Stimulated activated naive CD8-positive, alpha-beta T cell treated with anti-CD3 and anti-CD28 coated beads, Interleukin-15, Interleukin-2, amounts not matched to agents 100 ng/mL and 50 ng/mL, for 24 hours (primary cell): Measurements from ENCODE around the gene ATL1.

Source experiments
- H3K27ac Mint-ChIP-seq: one replicate; pipeline ENCODE4 v1.8.0; 2021; ENCODE audit warnings: mild to moderate bottlenecking, mixed read lengths
- H3K27me3 Mint-ChIP-seq: one replicate; pipeline ENCODE4 v1.8.0; 2021; ENCODE audit warnings: mixed read lengths
- H3K36me3 Mint-ChIP-seq: one replicate; pipeline ENCODE4 v1.8.0; 2021; ENCODE audit warnings: low read depth, mixed read lengths
- H3K4me1 Mint-ChIP-seq: one replicate; pipeline ENCODE4 v1.8.0; 2021; ENCODE audit warnings: low read depth, mixed read lengths
- H3K4me3 Mint-ChIP-seq: one replicate; pipeline ENCODE4 v1.8.0; 2021; ENCODE audit warnings: mild to moderate bottlenecking, mixed read lengths
- H3K9me3 Mint-ChIP-seq: one replicate; pipeline ENCODE4 v1.8.0; 2021; ENCODE audit warnings: mixed read lengths

Gene ATL1

DNA sequence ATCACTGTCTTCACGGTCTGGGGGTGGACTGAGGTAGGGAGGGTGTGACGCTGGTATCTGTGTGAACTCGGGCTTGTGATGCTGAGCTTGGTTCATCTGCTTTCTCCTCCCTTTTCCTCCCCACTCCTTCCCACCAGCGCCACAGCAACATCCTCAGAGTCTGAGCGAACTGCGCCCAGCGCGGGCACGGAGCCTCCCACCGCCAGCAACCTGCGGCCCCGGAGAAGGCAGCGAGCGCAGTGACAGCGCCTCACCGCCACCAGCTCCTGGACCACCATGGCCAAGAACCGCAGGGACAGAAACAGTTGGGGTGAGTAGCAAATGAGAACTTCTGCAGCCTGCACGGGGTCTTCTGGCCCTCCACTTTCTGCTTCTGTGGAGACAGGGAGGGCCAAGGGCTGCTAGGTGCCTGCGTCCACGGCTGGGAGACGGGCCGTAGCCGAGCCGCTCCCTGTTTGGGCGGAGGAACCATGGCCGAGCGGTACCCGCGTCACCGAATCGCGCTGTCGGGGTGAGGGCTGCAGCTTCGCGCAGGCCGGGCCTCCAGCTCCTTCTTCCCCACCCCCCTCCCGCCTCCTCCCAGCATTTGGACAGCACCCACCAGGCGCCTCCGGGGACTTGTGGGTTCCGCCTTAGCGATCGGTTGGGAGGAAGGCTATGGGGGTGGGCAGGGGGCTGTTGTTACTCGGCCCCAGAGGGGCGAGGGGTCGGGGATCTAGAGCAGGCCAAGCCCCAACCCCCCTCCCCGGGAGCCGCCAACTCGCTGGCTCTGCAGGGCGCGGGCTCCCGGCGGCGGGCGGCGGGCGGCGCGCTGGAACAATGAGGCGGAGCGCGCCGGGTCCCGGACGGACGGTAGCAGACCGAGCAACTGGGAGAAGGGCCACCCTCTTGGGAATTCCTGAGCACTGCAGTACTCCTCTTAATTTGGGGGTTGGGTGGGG is at the start of gene ATL1:
Gene ATL1, plus strand, starts transcription at position 156 of the 941 bp plus-strand sequence. Its CDS starts 121 bp downstream, at position 277.
- H3K36me3 Mint-ChIP-seq = no peaks in the 10 kb centered on the region
- H3K27ac Mint-ChIP-seq = no peak within 1 kb of the TSS
- peak within 1 kb of the TSS; percentile 80 for H3K4me3 Mint-ChIP-seq
- H3K27me3 Mint-ChIP-seq = peaks cover 56% of the 10 kb centered on the region
- H3K9me3 Mint-ChIP-seq = no peaks in the 10 kb centered on the region
- peaks cover 15% of the 10 kb centered on the region for H3K4me1 Mint-ChIP-seq

DNA sequence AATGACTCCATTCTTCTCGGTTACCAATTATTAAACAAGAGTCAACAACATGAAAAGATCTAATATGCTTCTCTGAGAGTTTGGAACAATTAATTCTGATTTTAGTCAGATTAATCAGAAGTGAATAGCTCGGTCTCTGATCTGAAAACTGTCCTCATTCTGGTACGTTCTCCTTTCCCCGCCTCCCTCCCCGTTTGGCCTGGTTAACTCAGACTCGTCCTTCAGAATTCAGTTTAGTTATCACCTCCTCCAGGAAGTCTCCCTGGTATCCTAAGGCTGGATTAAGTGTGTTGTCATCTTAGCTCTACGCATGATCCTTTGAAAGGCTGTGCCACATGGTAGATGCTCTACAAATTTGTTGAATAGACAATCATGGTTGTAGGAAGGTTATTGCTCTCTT is 49.8 kb upstream of the ATL1 start:
- Mint-ChIP-seq H3K4me3 (no peak overlapping the region), H3K27me3 (no peaks in the 10 kb centered on the region), H3K4me1 (peaks cover 14% of the 10 kb centered on the region), H3K9me3 (no peaks in the 10 kb centered on the region), H3K27ac (no peak overlapping the region), H3K36me3 (peaks cover 13% of the 10 kb centered on the region)

DNA sequence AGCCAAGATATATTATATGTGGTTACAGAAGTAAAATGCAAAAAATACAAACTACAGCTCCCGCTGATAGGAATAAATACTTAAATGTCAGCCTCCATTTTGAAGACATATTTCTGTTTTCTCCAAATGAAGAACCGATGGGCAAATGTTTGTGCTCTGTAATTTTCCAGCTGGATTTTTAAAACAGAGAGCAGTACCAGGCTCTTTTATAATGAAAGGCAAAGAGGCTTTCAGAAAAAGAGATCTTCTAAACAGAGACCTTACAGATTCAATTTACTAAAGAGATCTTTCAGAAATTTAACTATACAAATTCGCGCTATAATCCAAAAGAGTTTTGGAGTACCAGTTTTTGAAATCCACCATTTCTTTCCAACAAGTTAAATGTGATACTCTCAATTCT is 47.5 kb upstream of the ATL1 start:
- H3K36me3 Mint-ChIP-seq = peaks cover 13% of the 10 kb centered on the region
- no peak overlapping the region for H3K4me3 Mint-ChIP-seq
- no peaks in the 10 kb centered on the region for H3K27me3 Mint-ChIP-seq

DNA sequence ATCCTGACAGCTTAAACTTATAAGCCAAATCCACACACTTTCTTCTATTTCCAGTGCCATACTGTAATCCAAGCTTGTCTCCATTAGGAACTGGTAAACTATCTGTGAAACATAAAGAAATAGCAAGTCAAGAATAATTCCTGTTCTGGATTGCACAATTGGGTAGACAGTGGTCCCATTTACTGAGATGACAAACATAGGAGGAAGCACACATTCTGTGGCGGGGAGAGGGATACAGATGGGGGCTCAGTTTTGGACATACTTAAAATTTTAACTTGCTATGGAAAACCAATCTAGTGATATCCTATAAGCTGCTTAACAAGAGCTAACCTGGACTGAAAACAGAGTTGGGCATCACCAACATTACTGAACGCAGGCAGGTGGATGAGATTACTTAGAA is 43.9 kb upstream of the ATL1 start:
- Mint-ChIP-seq H3K36me3 (peaks cover 10% of the 10 kb centered on the region), H3K9me3 (no peaks in the 10 kb centered on the region), H3K4me1 (peaks cover 21% of the 10 kb centered on the region), H3K27me3 (no peaks in the 10 kb centered on the region), H3K4me3 (no peak overlapping the region), H3K27ac (no peak overlapping the region)

More for the DNA sequence above, 47.5 kb upstream of the ATL1 start:
- Mint-ChIP-seq H3K9me3 (no peaks in the 10 kb centered on the region), H3K4me1 (peaks cover 11% of the 10 kb centered on the region), H3K27ac (no peak overlapping the region)

DNA sequence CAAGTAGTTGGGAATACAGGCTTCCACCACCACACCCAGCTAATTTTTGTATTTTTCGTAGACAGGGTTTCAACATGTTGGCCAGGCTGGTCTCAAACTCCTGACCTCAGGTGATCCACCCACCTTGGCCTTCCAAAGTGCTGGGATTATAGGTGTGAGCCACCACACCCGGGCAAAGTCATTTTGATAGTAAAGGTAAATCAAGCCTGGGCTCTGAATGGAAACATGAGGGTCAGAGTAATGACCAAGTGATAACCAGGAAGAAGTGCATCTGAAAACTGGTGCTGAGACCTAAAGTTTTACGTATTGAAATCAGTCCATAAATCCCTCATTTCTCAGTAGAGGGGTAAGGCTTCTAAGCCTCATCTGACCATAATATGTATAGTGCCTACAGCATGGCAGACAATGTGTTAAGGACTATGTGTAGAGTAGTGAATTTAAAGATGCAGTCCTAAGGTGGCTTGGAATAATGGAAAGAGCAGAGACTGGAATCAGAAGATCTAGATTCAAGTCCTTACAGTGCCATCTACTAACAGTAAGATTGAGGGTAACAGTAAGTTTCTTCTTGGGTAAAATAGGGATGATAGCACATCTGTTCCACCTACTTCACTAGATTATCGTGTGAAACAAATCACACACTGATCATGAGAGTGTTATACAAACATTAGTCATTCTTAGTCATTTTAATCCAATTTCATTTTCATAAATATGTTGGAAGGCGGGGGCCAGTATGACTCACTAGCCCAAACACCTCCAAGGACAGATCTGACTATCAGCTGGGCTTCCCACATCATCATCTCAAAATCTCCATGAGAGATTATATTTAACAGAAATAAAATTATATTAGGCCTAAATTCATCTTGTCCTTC is 38.8 kb upstream of the ATL1 start:
- peak overlapping the region; percentile 88 for H3K27ac Mint-ChIP-seq
- peaks cover 26% of the 10 kb centered on the region for H3K36me3 Mint-ChIP-seq
- H3K4me3 Mint-ChIP-seq = peak overlapping the region; percentile 59
- H3K9me3 Mint-ChIP-seq = no peaks in the 10 kb centered on the region
- H3K4me1 Mint-ChIP-seq = peaks cover 63% of the 10 kb centered on the region
- H3K27me3 Mint-ChIP-seq = no peaks in the 10 kb centered on the region

DNA sequence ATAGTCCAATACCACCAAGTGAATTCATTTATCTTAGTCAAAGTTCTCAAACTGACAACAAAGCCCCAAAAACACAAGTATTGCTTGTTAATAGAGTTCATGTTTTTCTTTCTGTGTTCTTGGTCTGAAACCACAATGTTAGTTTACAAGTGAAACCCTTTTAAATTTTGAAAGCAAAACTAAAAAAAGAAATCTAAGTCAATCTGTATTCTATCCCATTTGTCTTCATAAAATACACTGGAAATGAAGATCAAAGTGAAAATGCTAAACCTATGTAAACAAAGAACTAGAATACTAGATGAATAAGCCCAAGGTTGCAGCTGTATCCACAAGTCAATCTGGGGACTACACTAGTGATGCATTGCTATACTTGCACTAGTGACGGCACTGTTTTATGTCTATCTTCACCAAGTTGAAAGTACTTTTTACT is 38.0 kb upstream of the ATL1 start:
- peaks cover 67% of the 10 kb centered on the region for H3K4me1 Mint-ChIP-seq
- no peaks in the 10 kb centered on the region for H3K9me3 Mint-ChIP-seq
- peak overlapping the region; percentile 59 for H3K4me3 Mint-ChIP-seq
- peak overlapping the region; percentile 88 for H3K27ac Mint-ChIP-seq
- no peaks in the 10 kb centered on the region for H3K27me3 Mint-ChIP-seq
- H3K36me3 Mint-ChIP-seq = peaks cover 30% of the 10 kb centered on the region

DNA sequence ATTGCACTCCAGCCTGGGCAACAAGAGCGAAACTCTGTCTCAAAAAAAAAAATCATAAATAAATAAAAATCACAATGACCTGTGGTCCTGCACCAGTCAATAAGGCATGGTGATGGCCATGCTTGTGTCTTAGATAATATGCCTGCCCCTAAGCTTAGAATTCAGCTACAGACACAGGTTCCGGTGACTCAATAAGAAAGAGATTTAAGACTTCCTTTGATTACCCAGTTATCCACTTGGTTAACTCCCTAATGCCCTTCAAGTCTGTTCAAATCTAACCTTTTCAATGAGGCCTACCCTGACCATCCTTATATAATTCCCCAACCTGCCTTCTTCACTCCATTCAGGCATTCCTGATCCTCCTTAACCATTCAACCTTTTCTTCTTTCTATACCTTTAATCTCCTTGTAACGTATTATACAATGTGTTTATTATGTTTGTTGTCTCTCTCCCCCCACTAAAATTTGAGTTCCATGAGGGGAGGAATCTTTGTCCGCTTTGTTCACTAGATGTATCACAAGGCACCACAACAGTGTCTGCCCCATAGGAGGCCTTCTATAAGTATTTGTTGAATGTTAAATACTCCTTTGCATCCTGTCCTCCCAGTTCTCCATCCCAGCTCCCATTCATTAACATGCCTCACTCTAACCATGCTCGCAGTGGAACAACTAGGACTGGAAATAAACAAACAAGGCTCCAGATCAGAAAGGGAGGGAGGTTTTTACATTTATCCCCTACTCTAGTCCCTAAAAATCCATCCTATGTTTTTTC is 36.5 kb upstream of the ATL1 start:
- Mint-ChIP-seq H3K27ac (peak overlapping the region; percentile 68), H3K27me3 (no peaks in the 10 kb centered on the region), H3K36me3 (peaks cover 30% of the 10 kb centered on the region), H3K4me1 (peaks cover 70% of the 10 kb centered on the region), H3K9me3 (no peaks in the 10 kb centered on the region), H3K4me3 (no peak overlapping the region)

DNA sequence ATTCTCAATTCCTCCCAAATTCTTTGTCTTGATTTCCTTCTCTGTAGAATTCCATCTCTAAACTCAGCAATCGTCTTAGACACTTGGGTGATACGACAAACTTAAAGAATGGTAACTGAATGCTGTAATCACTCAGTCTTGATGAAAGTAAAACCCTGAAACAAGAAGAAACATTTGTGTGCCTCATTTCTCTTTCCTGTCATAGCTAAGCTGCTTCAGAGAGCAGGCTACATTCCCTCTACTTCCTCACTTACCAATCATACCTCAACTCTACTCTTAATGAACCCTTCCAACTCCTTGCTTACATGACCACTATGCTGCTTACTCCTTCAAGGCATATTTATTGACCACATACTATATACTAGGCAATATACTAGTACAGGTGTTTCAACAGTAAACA is 35.9 kb upstream of the ATL1 start:
- Mint-ChIP-seq H3K4me1 (peaks cover 73% of the 10 kb centered on the region), H3K27ac (peak overlapping the region; percentile 68), H3K27me3 (no peaks in the 10 kb centered on the region), H3K4me3 (peak overlapping the region; percentile 0), H3K9me3 (no peaks in the 10 kb centered on the region), H3K36me3 (peaks cover 27% of the 10 kb centered on the region)

DNA sequence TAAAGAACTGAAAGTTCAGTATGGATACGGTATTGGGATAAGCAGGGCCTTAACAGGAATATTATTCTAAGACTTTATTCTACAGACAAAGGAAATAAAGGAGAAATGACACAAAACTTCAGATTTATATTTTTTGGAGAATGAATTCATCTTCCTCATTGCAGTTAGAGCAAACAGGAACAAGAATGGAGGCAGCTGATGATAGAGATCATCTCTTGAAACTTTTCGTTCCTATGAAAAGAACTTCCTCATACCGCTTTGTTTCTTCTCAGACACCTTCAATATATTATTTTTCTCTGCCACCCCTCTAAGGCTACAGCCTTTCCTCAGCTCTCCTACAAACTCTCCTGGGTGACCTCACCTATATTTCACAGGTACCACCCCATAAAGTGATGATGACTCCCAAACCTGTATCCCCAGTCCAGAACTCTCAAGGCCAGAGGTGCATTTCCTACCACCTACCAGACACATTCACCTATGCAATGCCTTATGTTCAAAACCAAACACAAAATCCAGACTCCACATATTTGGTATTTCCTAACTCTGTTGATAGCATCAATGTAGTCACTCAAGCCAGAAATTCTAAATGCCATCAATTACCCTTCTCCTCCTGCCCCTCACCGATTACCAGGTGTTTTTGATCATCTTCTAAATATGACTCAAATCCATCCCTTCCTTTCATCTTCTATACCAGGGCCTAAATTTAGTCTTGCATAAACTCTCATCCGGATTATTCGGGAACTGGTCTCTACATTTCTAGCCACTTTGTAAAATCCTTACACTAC is 35.0 kb upstream of the ATL1 start:
- Mint-ChIP-seq H3K27ac (peak overlapping the region; percentile 68), H3K36me3 (peaks cover 27% of the 10 kb centered on the region), H3K4me3 (peak overlapping the region; percentile 6), H3K9me3 (no peaks in the 10 kb centered on the region), H3K27me3 (no peaks in the 10 kb centered on the region), H3K4me1 (peaks cover 79% of the 10 kb centered on the region)

- Mint-ChIP-seq H3K4me1 (peaks cover 76% of the 10 kb centered on the region), H3K4me3 (no peak overlapping the region), H3K27ac (no peak overlapping the region), H3K27me3 (no peaks in the 10 kb centered on the region), H3K36me3 (peaks cover 27% of the 10 kb centered on the region), H3K9me3 (no peaks in the 10 kb centered on the region)
These were observed 31.9 kb upstream of the ATL1 start for GRCh38 chr14:50528000-50528399.

DNA sequence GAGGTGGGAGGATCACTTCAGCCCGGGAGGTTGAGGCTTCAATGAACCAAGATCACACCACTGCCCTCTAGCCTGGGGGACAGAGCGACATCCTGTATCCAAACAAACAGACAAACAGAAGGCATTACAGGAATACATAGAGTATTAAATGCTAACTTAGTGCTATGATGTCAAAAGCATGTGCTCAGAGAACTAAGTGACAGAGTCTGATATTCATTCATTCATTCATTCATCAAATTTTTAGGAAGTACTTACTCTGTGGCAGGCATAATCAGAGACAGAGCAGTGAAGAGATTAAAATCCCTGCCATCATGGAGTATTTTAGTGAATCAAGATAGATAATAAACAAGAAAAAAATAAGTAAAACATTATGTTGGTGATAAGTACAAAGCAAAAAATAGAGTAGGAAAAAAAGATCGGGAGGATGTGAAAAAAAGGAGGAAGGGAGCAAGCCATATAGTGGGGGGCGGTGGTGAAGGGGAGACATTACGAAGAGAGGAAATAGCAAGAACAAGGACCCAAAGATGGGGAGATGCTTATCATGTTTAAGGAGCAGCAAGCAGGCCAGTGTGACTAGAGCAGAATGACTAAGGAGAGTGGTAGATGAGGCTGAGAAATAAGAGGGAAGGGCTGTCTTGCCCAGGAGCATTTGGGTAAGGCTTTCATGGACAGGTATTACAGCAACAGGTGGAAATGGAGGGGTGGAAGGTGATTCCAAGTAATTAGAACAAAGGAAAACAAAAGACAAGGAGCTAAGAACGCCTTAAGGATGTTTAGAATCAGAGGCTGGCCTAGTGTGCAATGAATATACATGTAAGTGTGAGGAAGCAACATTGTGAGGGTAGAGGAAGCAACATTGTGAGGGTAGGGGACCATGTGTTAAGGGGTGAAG is 30.4 kb upstream of the ATL1 start:
- Mint-ChIP-seq H3K9me3 (no peaks in the 10 kb centered on the region), H3K36me3 (peaks cover 14% of the 10 kb centered on the region), H3K27me3 (no peaks in the 10 kb centered on the region), H3K4me3 (peak overlapping the region; percentile 92), H3K4me1 (peaks cover 66% of the 10 kb centered on the region), H3K27ac (peak overlapping the region; percentile 33)

DNA sequence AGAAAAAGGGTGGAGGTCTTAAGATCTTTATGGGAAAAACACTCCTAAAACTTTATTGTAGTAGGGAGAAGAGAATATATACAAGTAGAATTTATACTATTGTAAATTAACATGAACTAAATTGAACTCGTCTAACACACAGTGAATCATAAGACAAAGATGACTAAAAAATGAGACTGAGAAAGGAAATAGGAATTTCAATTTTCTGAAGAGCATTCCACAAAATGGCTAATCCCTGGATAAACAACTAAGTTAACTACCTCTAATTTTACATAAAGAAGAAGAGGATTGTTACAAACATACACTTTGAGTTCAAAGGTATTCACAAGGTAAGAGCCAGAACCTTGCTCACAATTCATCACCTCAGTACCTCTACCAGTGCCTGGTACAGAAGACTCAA is 29.6 kb upstream of the ATL1 start:
- Mint-ChIP-seq H3K4me1 (peaks cover 58% of the 10 kb centered on the region), H3K36me3 (peaks cover 8% of the 10 kb centered on the region), H3K4me3 (peak overlapping the region; percentile 92), H3K27ac (peak overlapping the region; percentile 33), H3K9me3 (no peaks in the 10 kb centered on the region), H3K27me3 (no peaks in the 10 kb centered on the region)

DNA sequence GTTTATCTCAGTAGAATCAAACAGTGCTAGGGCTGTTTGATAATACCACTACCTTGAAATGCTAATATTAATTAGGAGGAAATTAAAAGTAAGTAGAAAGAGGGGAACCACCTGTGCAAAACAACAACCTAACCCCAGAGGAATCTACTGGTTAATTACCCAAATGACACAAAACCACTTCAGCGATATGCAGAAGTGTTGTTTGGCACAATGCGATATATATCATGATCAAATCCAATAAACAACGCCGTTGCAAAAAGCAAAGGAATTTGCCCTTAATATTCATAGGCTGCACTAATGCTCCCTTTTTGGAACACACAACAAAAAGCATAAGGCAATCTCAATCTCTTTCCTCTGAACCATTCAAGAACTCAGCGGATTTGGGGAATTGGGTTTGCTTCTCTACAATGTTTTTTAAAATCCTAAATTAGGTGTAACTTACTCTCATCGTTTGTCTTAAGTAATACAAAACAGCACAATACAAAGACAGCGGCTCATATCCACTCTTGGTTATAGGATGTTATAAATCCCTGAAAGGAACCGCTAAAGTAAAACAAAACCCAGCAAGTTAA is 29.1 kb upstream of the ATL1 start:
- Mint-ChIP-seq H3K27me3 (no peaks in the 10 kb centered on the region), H3K9me3 (no peaks in the 10 kb centered on the region), H3K27ac (peak overlapping the region; percentile 10), H3K36me3 (peaks cover 8% of the 10 kb centered on the region), H3K4me3 (peak overlapping the region; percentile 92), H3K4me1 (peaks cover 56% of the 10 kb centered on the region)
